Activated CD8-positive, alpha-beta memory T cell treated with anti-CD3 and anti-CD28 coated beads, Interleukin-2, amount 50 U/mL, for 48 hours (primary cell): ENCODE data around the gene CDKN2A.

Experiments
- DNase-seq: peaks from one replicate; pipeline ENCODE4 v3.0.0-alpha.2; 2020

CDKN2A gene

DNA sequence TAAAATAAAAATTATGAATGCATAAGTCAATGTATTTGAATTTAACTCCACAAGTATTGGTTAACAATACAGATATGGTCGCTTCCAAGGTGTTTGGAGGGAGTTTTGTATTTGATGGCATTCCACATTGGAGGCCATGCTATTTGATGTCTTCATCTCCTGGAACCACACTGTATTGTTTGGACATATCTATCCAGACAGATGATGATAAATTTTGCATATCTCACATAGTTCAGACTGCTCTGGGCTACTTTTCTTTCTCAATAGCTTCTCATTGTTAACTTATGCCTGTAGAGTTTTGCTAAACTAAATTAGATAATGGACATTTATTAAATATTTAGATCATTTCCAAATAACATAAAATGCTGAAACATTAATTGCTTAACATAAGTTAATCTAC, 58.0 kb downstream of the CDKN2A start:
- no peak for DNase-seq

DNA sequence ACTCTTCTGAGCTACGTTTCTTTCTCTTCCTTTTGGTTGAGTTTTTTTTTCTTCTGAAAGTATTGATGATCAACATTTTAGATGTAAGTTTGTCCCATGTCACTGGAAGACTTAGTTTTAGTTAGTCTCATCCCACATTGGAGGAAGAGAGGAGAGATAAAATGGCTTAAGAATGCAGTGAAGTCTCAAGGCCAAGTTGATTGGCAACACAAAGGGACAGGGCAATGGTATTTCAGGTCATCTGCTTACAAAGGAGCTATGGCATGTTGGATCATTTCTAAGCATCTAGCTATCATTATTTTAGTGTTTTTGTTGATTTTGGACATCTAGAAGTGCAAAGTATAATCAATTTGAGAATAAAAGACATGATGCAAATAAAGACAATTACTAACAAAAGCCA, 58.6 kb downstream of the CDKN2A start:
- DNase-seq = no peak

DNA sequence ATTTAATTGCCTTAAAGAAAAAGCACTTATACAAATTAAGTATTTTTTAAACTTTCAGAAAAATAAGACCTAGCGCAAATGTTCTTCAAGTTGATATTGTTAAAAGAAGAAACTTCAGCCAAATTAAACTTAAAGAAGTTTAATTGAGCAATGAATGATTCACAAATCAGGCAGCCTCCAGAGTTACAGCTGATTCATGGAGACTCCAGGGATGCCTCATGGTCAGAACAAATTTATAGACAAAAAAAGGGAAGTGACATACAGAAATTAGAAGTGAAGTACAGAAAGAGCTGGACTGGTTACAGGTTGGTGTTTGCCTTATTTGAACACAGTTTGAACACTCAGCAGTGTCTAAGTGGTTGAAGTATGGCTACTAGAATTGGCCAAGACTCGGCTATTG, 60.3 kb downstream of the CDKN2A start:
- DNase-seq = no peak

DNA sequence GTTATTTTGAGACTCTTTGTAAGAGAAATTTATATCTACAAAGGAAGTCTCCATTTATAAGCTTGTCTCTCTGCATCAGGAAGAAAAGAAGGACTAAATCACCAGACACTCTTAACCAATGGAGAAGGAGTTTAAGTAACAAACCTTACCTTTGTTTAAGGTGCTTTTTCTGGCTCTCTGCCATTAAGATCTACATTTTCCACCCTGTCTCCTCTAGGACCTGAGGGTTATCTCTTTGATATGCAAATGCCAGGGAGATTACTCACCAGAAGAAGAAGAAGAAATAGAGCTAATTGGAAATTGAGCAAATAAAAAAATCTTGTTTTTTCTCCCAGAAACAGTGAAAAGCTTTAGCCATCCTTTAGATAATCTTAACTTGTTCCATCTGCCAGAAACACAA, 60.9 kb downstream of the CDKN2A start:
- DNase-seq = no peak

GRCh38 chr9:21931428-21931827, 62.8 kb downstream of the CDKN2A start:
- DNase-seq = no peak

- DNase-seq = no peak
Observed at GRCh38 chr9:21927752-21928151, 66.4 kb downstream of the CDKN2A start.

GRCh38 chr9:21923694-21924093, 70.5 kb downstream of the CDKN2A start:
- no peak for DNase-seq

GRCh38 chr9:21919377-21920362, 74.5 kb downstream of the CDKN2A start:
- DNase-seq = no peak
